Type B pancreatic cell (in vitro differentiated cells): ENCODE data around the gene PTPRR. TPM values are rescaled to one million over a fixed set of nuclear protein-coding genes. Genes with fewer than 3 reads are reported as not detected.

ENCODE experiments used
- DNase-seq: peaks from one replicate; pipeline ENCODE4 v3.0.0; 2021; ENCODE audit warnings: mixed read lengths; ENCODE audit not compliant: unreplicated experiment; ENCODE audit errors: extremely low spot score
- H3K27ac Mint-ChIP-seq: 2 replicates; pipeline ENCODE4 v1.8.0; 2021; ENCODE audit warnings: mild to moderate bottlenecking, mixed read lengths
- H3K27me3 Mint-ChIP-seq: 2 replicates; pipeline ENCODE4 v1.8.0; 2021; ENCODE audit warnings: mixed read lengths
- H3K36me3 Mint-ChIP-seq: 2 replicates; pipeline ENCODE4 v1.8.0; 2021; ENCODE audit warnings: mixed read lengths
- H3K4me1 Mint-ChIP-seq: one replicate; pipeline ENCODE4 v1.8.0; 2021; ENCODE audit warnings: mixed read lengths; ENCODE audit not compliant: unreplicated experiment
- H3K4me3 Mint-ChIP-seq: 2 replicates; pipeline ENCODE4 v1.8.0; 2021; ENCODE audit warnings: mild to moderate bottlenecking, mixed read lengths
- H3K9me3 Mint-ChIP-seq: 2 replicates; pipeline ENCODE4 v1.8.0; 2021; ENCODE audit warnings: mixed read lengths
- total RNA-seq: library from RNA; stranded (reverse); gene quantifications from 2 replicates; pipeline ENCODE4 v1.2.1, GENCODE V29; 2021; ENCODE audit warnings: low replicate concordance
- TF ChIP-seq, protein P1 (sequence below): fragments of 200-600 bp; sonication (generic); conservative IDR thresholded peaks from 2 replicates; pipeline ENCODE4 v1.5.0; 2021; ENCODE audit warnings: antibody characterized with exemption, mild to moderate bottlenecking

Gene PTPRR
- total RNA-seq, 1 donor from 2014 or later, result 0.77 TPM

DNA sequence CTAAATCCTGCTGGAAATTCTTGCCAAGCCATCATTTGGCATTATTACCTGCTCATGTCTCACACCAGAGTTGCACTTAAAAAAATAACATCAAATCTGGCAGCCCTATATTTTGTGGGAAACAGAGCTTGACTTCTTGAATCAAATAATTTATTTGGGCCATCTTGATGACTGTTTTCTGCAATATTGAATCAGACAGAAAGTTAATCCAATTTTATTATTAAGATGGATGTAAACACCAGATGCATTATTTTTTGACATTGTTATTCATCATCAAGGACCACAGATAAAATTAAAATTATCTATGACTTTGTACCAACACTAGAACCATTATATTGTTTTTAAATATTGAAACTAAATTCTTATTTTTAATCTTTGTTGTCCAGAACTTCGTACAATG lies 132.9 kb downstream of the PTPRR start:
- no peak for DNase-seq
- Mint-ChIP-seq H3K4me3 (no peak overlapping the region), H3K36me3 (no peaks in the 10 kb centered on the region), H3K27me3 (peaks cover 3% of the 10 kb centered on the region), H3K9me3 (no peaks in the 10 kb centered on the region), H3K27ac (no peak overlapping the region), H3K4me1 (no peaks in the 10 kb centered on the region)
- TF ChIP-seq, protein P1, sequence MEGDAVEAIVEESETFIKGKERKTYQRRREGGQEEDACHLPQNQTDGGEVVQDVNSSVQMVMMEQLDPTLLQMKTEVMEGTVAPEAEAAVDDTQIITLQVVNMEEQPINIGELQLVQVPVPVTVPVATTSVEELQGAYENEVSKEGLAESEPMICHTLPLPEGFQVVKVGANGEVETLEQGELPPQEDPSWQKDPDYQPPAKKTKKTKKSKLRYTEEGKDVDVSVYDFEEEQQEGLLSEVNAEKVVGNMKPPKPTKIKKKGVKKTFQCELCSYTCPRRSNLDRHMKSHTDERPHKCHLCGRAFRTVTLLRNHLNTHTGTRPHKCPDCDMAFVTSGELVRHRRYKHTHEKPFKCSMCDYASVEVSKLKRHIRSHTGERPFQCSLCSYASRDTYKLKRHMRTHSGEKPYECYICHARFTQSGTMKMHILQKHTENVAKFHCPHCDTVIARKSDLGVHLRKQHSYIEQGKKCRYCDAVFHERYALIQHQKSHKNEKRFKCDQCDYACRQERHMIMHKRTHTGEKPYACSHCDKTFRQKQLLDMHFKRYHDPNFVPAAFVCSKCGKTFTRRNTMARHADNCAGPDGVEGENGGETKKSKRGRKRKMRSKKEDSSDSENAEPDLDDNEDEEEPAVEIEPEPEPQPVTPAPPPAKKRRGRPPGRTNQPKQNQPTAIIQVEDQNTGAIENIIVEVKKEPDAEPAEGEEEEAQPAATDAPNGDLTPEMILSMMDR, result no peak

DNA sequence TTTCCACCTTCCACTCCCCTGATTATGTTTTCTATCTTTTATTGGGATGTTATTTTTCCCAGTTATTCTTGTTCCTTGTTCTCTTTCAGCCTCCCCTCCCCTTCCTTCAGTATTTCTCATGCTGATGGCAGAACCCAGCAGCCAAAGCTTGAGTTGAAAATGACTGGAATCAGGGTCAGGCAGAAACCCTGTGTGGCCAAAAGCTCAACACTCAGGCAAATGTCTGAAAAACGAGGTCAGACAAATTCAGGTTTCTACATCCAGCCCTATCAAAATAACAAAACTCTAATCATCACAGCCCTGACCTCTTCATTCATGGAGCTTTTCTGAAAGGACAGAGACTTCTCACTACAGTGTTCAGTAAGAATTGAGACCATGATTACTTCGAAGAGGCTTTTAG lies 134.6 kb downstream of the PTPRR start:
- Mint-ChIP-seq H3K9me3 (no peaks in the 10 kb centered on the region), H3K36me3 (no peaks in the 10 kb centered on the region), H3K27me3 (peaks cover 3% of the 10 kb centered on the region), H3K4me1 (no peaks in the 10 kb centered on the region), H3K4me3 (no peak overlapping the region), H3K27ac (no peak overlapping the region)
- TF ChIP-seq, protein P1, result no peak
- no peak for DNase-seq

DNA sequence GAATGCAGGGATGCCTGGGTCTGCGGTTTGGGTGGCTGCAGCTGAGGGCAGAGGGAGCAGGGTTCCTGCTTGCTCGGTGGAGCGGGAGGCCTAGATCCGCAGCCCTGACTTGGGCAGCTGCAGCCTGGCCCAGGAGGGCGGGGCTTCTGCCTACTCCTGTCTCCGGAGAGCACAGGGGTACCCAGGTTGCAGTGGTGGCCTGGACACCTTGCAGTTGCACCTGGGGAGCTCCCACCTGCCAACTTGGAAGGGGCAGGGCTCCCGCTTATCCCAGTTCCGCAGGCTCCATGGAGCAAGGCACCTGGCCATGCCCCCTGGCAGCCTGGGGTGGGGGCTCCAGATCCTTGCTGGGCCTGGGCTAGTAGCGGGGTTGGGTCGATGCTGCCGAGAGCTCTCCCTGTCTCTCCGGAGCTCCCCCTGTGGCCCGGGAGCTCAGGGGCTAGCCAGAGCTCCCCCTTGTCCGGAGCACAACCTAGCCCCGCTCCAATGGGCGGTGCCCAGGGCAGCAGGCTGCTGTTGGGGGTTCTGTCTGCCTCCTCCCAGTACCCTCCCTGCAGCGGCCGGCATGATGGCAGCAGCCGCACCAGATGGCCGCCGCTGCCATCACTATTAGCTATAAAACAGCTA lies 136.4 kb downstream of the PTPRR start:
- H3K9me3 Mint-ChIP-seq, result peaks cover 2% of the 10 kb centered on the region
- no peaks in the 10 kb centered on the region for H3K4me1 Mint-ChIP-seq
- no peaks in the 10 kb centered on the region for H3K36me3 Mint-ChIP-seq
- H3K4me3 Mint-ChIP-seq, result no peak overlapping the region
- peaks cover 3% of the 10 kb centered on the region for H3K27me3 Mint-ChIP-seq
- TF ChIP-seq, protein P1, result no peak
- H3K27ac Mint-ChIP-seq, result no peak overlapping the region
- no peak for DNase-seq

DNA sequence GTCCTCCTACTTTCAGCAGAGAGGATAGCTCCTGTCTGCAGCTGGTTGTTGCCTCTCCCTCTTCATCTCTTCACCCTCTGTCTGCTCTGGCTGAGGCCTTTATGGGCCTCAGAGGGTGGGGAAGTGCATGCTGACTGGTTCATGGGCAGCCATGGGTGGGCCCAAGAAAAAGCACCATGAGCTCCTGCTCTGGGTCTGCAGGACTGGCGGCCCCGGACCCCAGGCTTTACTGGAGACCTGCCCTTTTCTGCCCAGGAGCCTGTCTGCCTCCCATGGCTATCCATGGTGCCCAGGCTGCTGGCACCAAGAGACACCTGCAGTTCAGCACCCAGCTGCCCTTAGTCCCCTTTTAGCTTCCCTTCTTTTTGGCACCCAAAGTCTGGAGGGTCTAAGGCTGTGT lies 137.1 kb downstream of the PTPRR start:
- no peak for DNase-seq
- Mint-ChIP-seq H3K4me1 (no peaks in the 10 kb centered on the region), H3K4me3 (no peak overlapping the region), H3K9me3 (peaks cover 3% of the 10 kb centered on the region), H3K36me3 (no peaks in the 10 kb centered on the region), H3K27ac (no peak overlapping the region), H3K27me3 (peaks cover 3% of the 10 kb centered on the region)
- TF ChIP-seq, protein P1, result no peak

DNA sequence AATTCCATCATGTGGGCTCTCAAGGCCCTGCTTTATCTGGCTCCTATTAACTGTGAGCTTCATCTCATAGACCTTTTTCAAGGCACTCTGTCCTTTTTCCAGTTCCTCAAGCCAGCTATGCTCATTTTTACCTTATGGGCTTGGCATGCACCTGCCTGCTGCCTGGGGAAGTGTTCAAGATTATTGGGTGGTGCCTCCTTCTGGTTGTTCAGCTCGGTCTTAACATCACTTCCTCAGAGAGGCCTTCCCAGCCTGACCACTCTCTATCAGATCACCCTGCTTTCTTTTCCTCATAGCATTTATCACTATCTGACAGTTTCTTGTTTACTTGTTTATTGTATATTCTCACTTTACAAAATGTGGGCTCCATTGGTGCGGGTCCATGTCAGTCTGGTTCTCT lies 141.3 kb downstream of the PTPRR start:
- DNase-seq, result no peak

More for the DNA sequence above, 141.3 kb downstream of the PTPRR start:
- Mint-ChIP-seq H3K27me3 (no peaks in the 10 kb centered on the region), H3K9me3 (peaks cover 3% of the 10 kb centered on the region), H3K4me1 (no peaks in the 10 kb centered on the region), H3K36me3 (no peaks in the 10 kb centered on the region), H3K4me3 (no peak overlapping the region), H3K27ac (no peak overlapping the region)
- TF ChIP-seq, protein P1, result no peak
